ENCODE measurements around the gene CXCL11. TPM values are rescaled to one million over a fixed set of nuclear protein-coding genes. Genes with fewer than 3 reads are reported as not detected.

The CXCL11 gene
- total RNA-seq, 1 experiment from 2014 or later: 6.0 TPM

GRCh38 chr4:76007089-76007862 lies 28.6 kb downstream of the CXCL11 start, which contains the start of gene CXCL9:
Gene CXCL9, minus strand, starts transcription at chr4:76007509. Its CDS starts 60 bp downstream, at chr4:76007449.
- TF ChIP-seq CTCF (IDR thresholded peaks at IDR 0.05; ENCODE audit: unreplicated experiment): no peak
- CTCF ChIA-PET: interaction anchor here (0.6 to 1.9 kb wide), 2 partner anchors 12 to 113 kb away, joined by 3 to 7 read pairs; no protein-coding TSS in a partner anchor
- Mint-ChIP-seq H3K4me1 (ENCODE audit: low read depth, unreplicated experiment) (peaks cover 21% of the 10 kb centered on the region), H3K9me3 (ENCODE audit: low read depth, unreplicated experiment) (peaks cover 2% of the 10 kb centered on the region), H3K4me3 (ENCODE audit: low read depth, unreplicated experiment) (no peak within 1 kb of the TSS), H3K36me3 (ENCODE audit: insufficient read depth, unreplicated experiment) (no peaks in the 10 kb centered on the region), H3K27me3 (ENCODE audit: unreplicated experiment) (no peaks in the 10 kb centered on the region), H3K27ac (ENCODE audit: unreplicated experiment) (no peak within 1 kb of the TSS)
- no TSS peak for BruUV-seq (replicated peaks)
- intact Hi-C loops (cut with micrococcal nuclease; ENCODE audit: unreplicated experiment): loop anchor here (2.0 kb wide), 1 partner anchor 54 kb away; no protein-coding TSS in a partner anchor
- no peak for DNase-seq

GRCh38 chr4:76003620-76004019 lies 32.2 kb downstream of the CXCL11 start:
- no peaks in the 10 kb centered on the region for H3K27me3 Mint-ChIP-seq (ENCODE audit: unreplicated experiment)
- H3K36me3 Mint-ChIP-seq (ENCODE audit: insufficient read depth, unreplicated experiment): no peaks in the 10 kb centered on the region
- DNase-seq: no peak
- peaks cover 2% of the 10 kb centered on the region for H3K9me3 Mint-ChIP-seq (ENCODE audit: low read depth, unreplicated experiment)
- no peak overlapping the region for H3K27ac Mint-ChIP-seq (ENCODE audit: unreplicated experiment)
- BruUV-seq (replicated peaks): no TSS peak
- no peak overlapping the region for H3K4me3 Mint-ChIP-seq (ENCODE audit: low read depth, unreplicated experiment)
- CTCF ChIA-PET: no interaction called here
- H3K4me1 Mint-ChIP-seq (ENCODE audit: low read depth, unreplicated experiment): peaks cover 44% of the 10 kb centered on the region
- intact Hi-C loops (cut with micrococcal nuclease; ENCODE audit: unreplicated experiment): no loop called here
- no peak for TF ChIP-seq CTCF (IDR thresholded peaks at IDR 0.05; ENCODE audit: unreplicated experiment)

- BruUV-seq (replicated peaks): no TSS peak
- no peaks in the 10 kb centered on the region for H3K27me3 Mint-ChIP-seq (ENCODE audit: unreplicated experiment)
- no peak for DNase-seq
- no peak overlapping the region for H3K27ac Mint-ChIP-seq (ENCODE audit: unreplicated experiment)
- intact Hi-C loops (cut with micrococcal nuclease; ENCODE audit: unreplicated experiment): no loop called here
- no peak for TF ChIP-seq CTCF (IDR thresholded peaks at IDR 0.05; ENCODE audit: unreplicated experiment)
- H3K36me3 Mint-ChIP-seq (ENCODE audit: insufficient read depth, unreplicated experiment): no peaks in the 10 kb centered on the region
- H3K9me3 Mint-ChIP-seq (ENCODE audit: low read depth, unreplicated experiment): peaks cover 2% of the 10 kb centered on the region
- H3K4me3 Mint-ChIP-seq (ENCODE audit: low read depth, unreplicated experiment): no peak overlapping the region
- CTCF ChIA-PET: no interaction called here
- H3K4me1 Mint-ChIP-seq (ENCODE audit: low read depth, unreplicated experiment): peaks cover 44% of the 10 kb centered on the region
These were observed 32.8 kb downstream of the CXCL11 start for GRCh38 chr4:76003035-76003434.

GRCh38 chr4:76002176-76002575 lies 33.7 kb downstream of the CXCL11 start:
- Mint-ChIP-seq H3K4me3 (ENCODE audit: low read depth, unreplicated experiment) (no peak overlapping the region), H3K9me3 (ENCODE audit: low read depth, unreplicated experiment) (peaks cover 2% of the 10 kb centered on the region), H3K27me3 (ENCODE audit: unreplicated experiment) (no peaks in the 10 kb centered on the region), H3K27ac (ENCODE audit: unreplicated experiment) (no peak overlapping the region), H3K36me3 (ENCODE audit: insufficient read depth, unreplicated experiment) (no peaks in the 10 kb centered on the region), H3K4me1 (ENCODE audit: low read depth, unreplicated experiment) (peaks cover 39% of the 10 kb centered on the region)
- CTCF ChIA-PET: interaction anchor here (0.5 kb wide), 1 partner anchor 976 kb away, joined by 3 read pairs; no protein-coding TSS in a partner anchor
- BruUV-seq (replicated peaks): no TSS peak
- intact Hi-C loops (cut with micrococcal nuclease; ENCODE audit: unreplicated experiment): no loop called here
- no peak for TF ChIP-seq CTCF (IDR thresholded peaks at IDR 0.05; ENCODE audit: unreplicated experiment)
- no peak for DNase-seq

All from Calu3 (cell line).